HEK293T (cell line): Measurements from ENCODE around the gene ATP9A.

Source experiments
- CTCF ChIA-PET: fragments of 350-600 bp; formaldehyde crosslinking; extraction: SDS; loops from one replicate; lab custom pipeline; 2021; ENCODE audit warnings: antibody characterized with exemption, inconsistent platforms; lab: Yijun Ruan, JAX
- POLR2A ChIA-PET: fragments of 350-600 bp; formaldehyde crosslinking; extraction: SDS; loops from one replicate; lab custom pipeline; 2020; ENCODE audit warnings: antibody characterized with exemption, inconsistent platforms; lab: Yijun Ruan, JAX
- DNase-seq: peaks from one replicate; pipeline ENCODE4 v3.0.0; 2012; ENCODE audit warnings: mixed read lengths; ENCODE audit errors: extremely low spot score
- ARNT ChIP-seq: fragments of 450-650 bp; IDR thresholded peaks from 2 replicates; pipeline ENCODE4 v1.6.1; 2017; ENCODE audit warnings: mild to moderate bottlenecking
- BHLHE40 ChIP-seq: fragments of 450-650 bp; IDR thresholded peaks from 2 replicates; pipeline ENCODE4 v1.6.1; 2016; ENCODE audit warnings: mild to moderate bottlenecking, moderate library complexity, borderline replicate concordance
- CTBP1 ChIP-seq: fragments of 450-650 bp; IDR thresholded peaks from 2 replicates; pipeline ENCODE4 v1.6.1; 2016; ENCODE audit warnings: borderline replicate concordance
- ELF4 ChIP-seq: fragments of 450-650 bp; IDR thresholded peaks from 2 replicates; pipeline ENCODE4 v1.6.1; 2017; ENCODE audit warnings: antibody characterized with exemption
- FOXA1 ChIP-seq: fragments of 450-650 bp; IDR thresholded peaks from 2 replicates; pipeline ENCODE4 v1.6.1; 2016; ENCODE audit warnings: mild to moderate bottlenecking
- FOXK2 ChIP-seq: fragments of 450-650 bp; IDR thresholded peaks from 2 replicates; pipeline ENCODE4 v1.6.1; 2016; ENCODE audit warnings: mild to moderate bottlenecking
- FOXM1 ChIP-seq: fragments of 450-650 bp; IDR thresholded peaks from 2 replicates; pipeline ENCODE4 v1.6.1; 2017; ENCODE audit warnings: mild to moderate bottlenecking, borderline replicate concordance
- HDGF ChIP-seq: fragments of 450-650 bp; IDR thresholded peaks from 2 replicates; pipeline ENCODE4 v1.6.1; 2017; ENCODE audit warnings: antibody characterized with exemption, borderline replicate concordance
- L3MBTL2 ChIP-seq: fragments of 450-650 bp; conservative IDR thresholded peaks from 2 replicates; pipeline ENCODE4 v1.6.1; 2016; ENCODE audit warnings: mild to moderate bottlenecking
- LEF1 ChIP-seq: fragments of 450-650 bp; IDR thresholded peaks from 2 replicates; pipeline ENCODE4 v1.6.1; 2017; ENCODE audit warnings: mild to moderate bottlenecking, borderline replicate concordance
- NFRKB ChIP-seq: fragments of 450-650 bp; IDR thresholded peaks from 2 replicates; pipeline ENCODE4 v1.6.1; 2016; ENCODE audit warnings: mild to moderate bottlenecking, moderate library complexity
- PKNOX1 ChIP-seq: fragments of 450-650 bp; IDR thresholded peaks from 2 replicates; pipeline ENCODE4 v1.6.1; 2016
- SP1 ChIP-seq: fragments of 450-650 bp; IDR thresholded peaks from 2 replicates; pipeline ENCODE4 v1.6.1; 2017
- SUZ12 ChIP-seq: fragments of 450-650 bp; IDR thresholded peaks from 2 replicates; pipeline ENCODE4 v1.6.1; 2016; ENCODE audit warnings: mild to moderate bottlenecking
- TARDBP ChIP-seq: fragments of 450-650 bp; IDR thresholded peaks from 2 replicates; pipeline ENCODE4 v1.6.1; 2016
- ZNF384 ChIP-seq: fragments of 450-650 bp; IDR thresholded peaks from 2 replicates; pipeline ENCODE4 v1.6.1; 2016

Gene ATP9A

GRCh38 chr20:51666126-51666525, 102.1 kb downstream of the ATP9A start:
- ChIA-PET CTCF (interaction anchor here (1.4 kb wide), 1 partner anchor 35 kb away, joined by 3 read pairs; no protein-coding TSS in a partner anchor), POLR2A (no interaction called here)
- no peak for DNase-seq
- TF ChIP-seq CTBP1 (no peak), TARDBP (no peak), L3MBTL2 (no peak), BHLHE40 (no peak), SP1 (no peak), FOXK2 (no peak), ZNF384 (no peak), FOXA1 (no peak), HDGF (no peak), FOXM1 (no peak), NFRKB (no peak)

GRCh38 chr20:51665543-51666118, 102.6 kb downstream of the ATP9A start:
- ChIA-PET CTCF (no interaction called here), POLR2A (no interaction called here)

GRCh38 chr20:51661609-51662178, 106.5 kb downstream of the ATP9A start:
- ChIA-PET POLR2A (no interaction called here), CTCF (interaction anchor here (0.7 to 1.2 kb wide), 2 partner anchors 39 to 486 kb away, joined by 3 to 4 read pairs; no protein-coding TSS in a partner anchor)
- DNase-seq: no peak
- no peak for TF ChIP-seq HDGF
- no peak for TF ChIP-seq ZNF384
- no peak for TF ChIP-seq SUZ12
- no peak for TF ChIP-seq FOXM1
- TF ChIP-seq BHLHE40: no peak
- no peak for TF ChIP-seq FOXK2
- no peak for TF ChIP-seq L3MBTL2
- TF ChIP-seq LEF1: no peak
- no peak for TF ChIP-seq CTBP1
- TF ChIP-seq ARNT: no peak
- TF ChIP-seq TARDBP: no peak
- no peak for TF ChIP-seq FOXA1
- no peak for TF ChIP-seq SP1
- no peak for TF ChIP-seq NFRKB
- no peak for TF ChIP-seq ELF4
- no peak; the same call in none of the 2 replicates for TF ChIP-seq PKNOX1

More at GRCh38 chr20:51665543-51666118, 102.6 kb downstream of the ATP9A start:
- no peak for TF ChIP-seq SUZ12
- TF ChIP-seq ARNT: no peak
- TF ChIP-seq L3MBTL2: no peak
- DNase-seq: no peak

- CTCF ChIA-PET: interaction anchor here (0.7 to 1.2 kb wide), 2 partner anchors 40 to 487 kb away, joined by 3 to 4 read pairs; no protein-coding TSS in a partner anchor
- POLR2A ChIA-PET: no interaction called here
- no peak for TF ChIP-seq FOXA1
- no peak for TF ChIP-seq CTBP1
- no peak for TF ChIP-seq FOXM1
- TF ChIP-seq ZNF384: no peak
- TF ChIP-seq SP1: no peak
- no peak for TF ChIP-seq FOXK2
- TF ChIP-seq BHLHE40: no peak
- no peak for TF ChIP-seq SUZ12
- no peak for TF ChIP-seq LEF1
- TF ChIP-seq TARDBP: no peak
- TF ChIP-seq ELF4: no peak
- no peak for TF ChIP-seq HDGF
- no peak for TF ChIP-seq ARNT
- TF ChIP-seq PKNOX1: no peak
- TF ChIP-seq L3MBTL2: no peak
- TF ChIP-seq NFRKB: no peak
- DNase-seq: no peak
Measured at GRCh38 chr20:51660672-51661608, 107.2 kb downstream of the ATP9A start.

GRCh38 chr20:51659491-51660050, 108.6 kb downstream of the ATP9A start:
- DNase-seq: no peak
- POLR2A ChIA-PET: no interaction called here
- TF ChIP-seq ELF4: no peak
- TF ChIP-seq LEF1: no peak
- no peak for TF ChIP-seq FOXK2
- no peak for TF ChIP-seq ZNF384
- TF ChIP-seq NFRKB: no peak
- no peak for TF ChIP-seq BHLHE40
- no peak for TF ChIP-seq ARNT
- TF ChIP-seq SUZ12: no peak
- TF ChIP-seq FOXM1: no peak
- TF ChIP-seq TARDBP: no peak
- no peak for TF ChIP-seq FOXA1
- no peak for TF ChIP-seq HDGF
- no peak for TF ChIP-seq L3MBTL2
- no peak for TF ChIP-seq CTBP1
- TF ChIP-seq SP1: no peak
- TF ChIP-seq PKNOX1: no peak
- CTCF ChIA-PET: no interaction called here
